CD4-positive, alpha-beta T cell (primary cell): Measurements from ENCODE around the gene GDAP1L1. TPM values are rescaled to one million over a fixed set of nuclear protein-coding genes. Genes with fewer than 3 reads are reported as not detected.

Source experiments
- ATAC-seq: fragments of 200-7000 bp; cut with Tn5 transposase; one replicate; pipeline ENCODE4 v1.10.0; 2022; ENCODE audit warnings: mild to moderate bottlenecking; ENCODE audit not compliant: poor library complexity
- CTCF ChIA-PET: fragments of 350-600 bp; sonication (Branson Sonifier 250); formaldehyde crosslinking; loops from one replicate; lab custom pipeline; 2021; ENCODE audit warnings: antibody characterized with exemption, inconsistent platforms; lab: Charles Lee
- POLR2A ChIA-PET: fragments of 350-600 bp; sonication (Branson Sonifier 250); formaldehyde crosslinking; loops from one replicate; lab custom pipeline; 2021; ENCODE audit warnings: antibody characterized with exemption, inconsistent platforms; lab: Charles Lee
- DNase-seq, 14 experiments: peaks; one replicate each; pipeline ENCODE4 v3.0.0-alpha.2; 2013 to 2020; ENCODE audit warnings: mixed read lengths in 2 of 14
- H3K27ac ChIP-seq, 2 donors: one replicate each; pipeline versions ENCODE4 v1.5.1 to v1.7.0; 2013; ENCODE audit warnings: low read length in 2 of 2, low read depth in 1 of 2, mild to moderate bottlenecking in 1 of 2
- H3K27me3 ChIP-seq, 2 experiments: 1 replicate in 1 of 2; 2 replicates in 1 of 2; pipeline versions ENCODE4 v1.6.1 to v1.7.0; 2013; ENCODE audit warnings: low read length in 2 of 2, control low read depth in 1 of 2, mild to moderate bottlenecking in 1 of 2, moderate library complexity in 1 of 2; ENCODE audit not compliant: insufficient read depth in 2 of 2, control insufficient read depth in 1 of 2
- H3K36me3 ChIP-seq: one replicate; pipeline ENCODE4 v1.6.1; 2013; ENCODE audit warnings: low read length, control low read depth; ENCODE audit not compliant: insufficient read depth
- H3K4me1 ChIP-seq: one replicate; pipeline ENCODE4 v1.6.1; 2013; ENCODE audit warnings: low read length, control low read depth; ENCODE audit not compliant: insufficient read depth
- H3K4me3 ChIP-seq: one replicate; pipeline ENCODE4 v1.5.1; 2013; ENCODE audit warnings: mild to moderate bottlenecking, low read length, moderate library complexity
- H3K9me3 ChIP-seq, 2 experiments: 1 replicate in 1 of 2; 2 replicates in 1 of 2; pipeline versions ENCODE4 v1.6.1 to v1.7.0; 2013; ENCODE audit warnings: low read length in 2 of 2, mild to moderate bottlenecking in 2 of 2, control low read depth in 1 of 2, moderate library complexity in 1 of 2; ENCODE audit not compliant: control insufficient read depth in 1 of 2, insufficient read depth in 1 of 2
- H3K27ac Mint-ChIP-seq: one replicate; pipeline ENCODE4 v1.8.0; 2020; ENCODE audit warnings: mixed read lengths
- H3K27me3 Mint-ChIP-seq: one replicate; pipeline ENCODE4 v1.8.0; 2021; ENCODE audit warnings: mixed read lengths
- H3K36me3 Mint-ChIP-seq: one replicate; pipeline ENCODE4 v1.8.0; 2021; ENCODE audit warnings: low read depth, mixed read lengths
- H3K4me1 Mint-ChIP-seq: one replicate; pipeline ENCODE4 v1.8.0; 2021; ENCODE audit warnings: low read depth, mixed read lengths
- H3K4me3 Mint-ChIP-seq: one replicate; pipeline ENCODE4 v1.8.0; 2020; ENCODE audit warnings: mild to moderate bottlenecking, mixed read lengths
- H3K9me3 Mint-ChIP-seq: one replicate; pipeline ENCODE4 v1.8.0; 2020; ENCODE audit warnings: mixed read lengths
- intact Hi-C, 2 experiments: fragments of 100-400 bp; cut with DNase I in 1 of 2; cut with micrococcal nuclease in 1 of 2; formaldehyde crosslinking; loops; one replicate each; pipeline versions ENCODE4 v1.15.1 to v1.9.0; 2023 to 2025; cut with DNase I, micrococcal nuclease
- total RNA-seq, 174 experiments: library from RNA in 2 of 174; stranded (reverse) in 2 of 174; gene quantifications; one replicate each; pipeline ENCODE4 v1.2.3 and lab custom pipeline; 2021 to 2026
- TF ChIP-seq, protein P1 (sequence below): fragments of 200-600 bp; IDR thresholded peaks from one replicate; pipeline ENCODE4 v1.8.0; 2022; ENCODE audit warnings: antibody characterized with exemption, mild to moderate bottlenecking

The GDAP1L1 gene
- total RNA-seq, 2 experiments from 2014 or later: not detected

GRCh38 chr20:44217342-44218092, 29.6 kb upstream of the GDAP1L1 start:
- peak; percentile 49 for ATAC-seq
- Histone ChIP-seq H3K4me1 (peaks cover 46% of the 10 kb centered on the region), H3K27ac (peak overlapping the region; percentile 62 to 71), H3K27me3 (no peaks in the 10 kb centered on the region), H3K36me3 (peaks cover 4% of the 10 kb centered on the region), H3K9me3 (no peaks in the 10 kb centered on the region), H3K4me3 (peak overlapping the region; percentile 41)
- Mint-ChIP-seq H3K27ac (peak overlapping the region; percentile 91), H3K4me1 (peaks cover 60% of the 10 kb centered on the region), H3K36me3 (peaks cover 10% of the 10 kb centered on the region), H3K27me3 (no peaks in the 10 kb centered on the region), H3K9me3 (no peaks in the 10 kb centered on the region), H3K4me3 (peak overlapping the region; percentile 80)
- peak; percentile 51 to 87 (median 63) for DNase-seq
- CTCF ChIA-PET: interaction anchor here (0.5 to 8.5 kb wide), 18 partner anchors 10 to 466 kb away, joined by 3 to 241 read pairs (median 3); partner anchors contain the start of genes FITM2 and TTPAL
- intact Hi-C loops: loop anchor here (1.0 to 10.0 kb wide), 12 partner anchors 55 to 650 kb away; partner anchors contain the start of genes FITM2 (in 2 of the 2), IFT52 (in 1 of the 2) and SERINC3 (in 1 of the 2)
- TF ChIP-seq, protein P1, sequence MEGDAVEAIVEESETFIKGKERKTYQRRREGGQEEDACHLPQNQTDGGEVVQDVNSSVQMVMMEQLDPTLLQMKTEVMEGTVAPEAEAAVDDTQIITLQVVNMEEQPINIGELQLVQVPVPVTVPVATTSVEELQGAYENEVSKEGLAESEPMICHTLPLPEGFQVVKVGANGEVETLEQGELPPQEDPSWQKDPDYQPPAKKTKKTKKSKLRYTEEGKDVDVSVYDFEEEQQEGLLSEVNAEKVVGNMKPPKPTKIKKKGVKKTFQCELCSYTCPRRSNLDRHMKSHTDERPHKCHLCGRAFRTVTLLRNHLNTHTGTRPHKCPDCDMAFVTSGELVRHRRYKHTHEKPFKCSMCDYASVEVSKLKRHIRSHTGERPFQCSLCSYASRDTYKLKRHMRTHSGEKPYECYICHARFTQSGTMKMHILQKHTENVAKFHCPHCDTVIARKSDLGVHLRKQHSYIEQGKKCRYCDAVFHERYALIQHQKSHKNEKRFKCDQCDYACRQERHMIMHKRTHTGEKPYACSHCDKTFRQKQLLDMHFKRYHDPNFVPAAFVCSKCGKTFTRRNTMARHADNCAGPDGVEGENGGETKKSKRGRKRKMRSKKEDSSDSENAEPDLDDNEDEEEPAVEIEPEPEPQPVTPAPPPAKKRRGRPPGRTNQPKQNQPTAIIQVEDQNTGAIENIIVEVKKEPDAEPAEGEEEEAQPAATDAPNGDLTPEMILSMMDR: peak; percentile 98
- POLR2A ChIA-PET: interaction anchor here (0.7 to 7.7 kb wide), 11 partner anchors 7 to 671 kb away, joined by 3 to 155 read pairs (median 4); partner anchors contain the start of genes FITM2, OSER1, SERINC3 and YWHAB

DNA sequence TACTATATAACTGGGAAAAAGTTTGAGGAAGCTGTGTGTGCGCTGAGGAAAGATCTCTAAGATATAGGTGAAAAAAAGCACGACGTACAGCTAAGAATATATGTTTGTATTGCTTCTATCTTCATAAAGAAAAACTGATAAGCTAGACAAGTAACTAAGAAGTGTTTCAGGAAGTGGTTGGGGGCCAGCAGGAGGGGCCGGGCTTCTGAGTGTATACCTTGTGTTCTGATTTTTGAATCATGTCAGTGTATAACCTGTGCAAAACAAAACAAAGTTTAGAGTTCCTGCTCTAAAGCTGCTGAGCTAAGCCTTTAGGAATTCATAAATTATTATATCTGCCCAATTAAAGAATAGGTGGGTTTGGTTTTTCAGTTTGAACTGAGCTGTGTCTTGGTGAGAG, 28.7 kb upstream of the GDAP1L1 start:
- Histone ChIP-seq H3K27me3 (no peaks in the 10 kb centered on the region), H3K4me1 (peaks cover 46% of the 10 kb centered on the region), H3K27ac (peak overlapping the region; percentile 62 to 71), H3K4me3 (peak overlapping the region; percentile 41), H3K9me3 (no peaks in the 10 kb centered on the region), H3K36me3 (peaks cover 4% of the 10 kb centered on the region)
- peak in 13 of 14 experiments; percentile 44 to 77 (median 62) for DNase-seq
- peak; percentile 69 for ATAC-seq
- intact Hi-C loops: loop anchor here (5.0 to 10.0 kb wide), 4 partner anchors 306 to 649 kb away; partner anchors contain the start of genes IFT52 (in 1 of the 2) and SERINC3 (in 1 of the 2)
- Mint-ChIP-seq H3K9me3 (no peaks in the 10 kb centered on the region), H3K4me1 (peaks cover 68% of the 10 kb centered on the region), H3K27ac (peak overlapping the region; percentile 91), H3K4me3 (peak overlapping the region; percentile 80), H3K27me3 (no peaks in the 10 kb centered on the region), H3K36me3 (peaks cover 10% of the 10 kb centered on the region)
- ChIA-PET CTCF (interaction anchor here (0.7 to 8.5 kb wide), 10 partner anchors 11 to 392 kb away, joined by 3 to 241 read pairs (median 6); partner anchors contain the start of gene FITM2), POLR2A (interaction anchor here (0.7 to 7.7 kb wide), 16 partner anchors 8 to 671 kb away, joined by 3 to 155 read pairs (median 4); partner anchors contain the start of genes FITM2, GDAP1L1, OSER1 and SERINC3)
- TF ChIP-seq, protein P1: no peak

DNA sequence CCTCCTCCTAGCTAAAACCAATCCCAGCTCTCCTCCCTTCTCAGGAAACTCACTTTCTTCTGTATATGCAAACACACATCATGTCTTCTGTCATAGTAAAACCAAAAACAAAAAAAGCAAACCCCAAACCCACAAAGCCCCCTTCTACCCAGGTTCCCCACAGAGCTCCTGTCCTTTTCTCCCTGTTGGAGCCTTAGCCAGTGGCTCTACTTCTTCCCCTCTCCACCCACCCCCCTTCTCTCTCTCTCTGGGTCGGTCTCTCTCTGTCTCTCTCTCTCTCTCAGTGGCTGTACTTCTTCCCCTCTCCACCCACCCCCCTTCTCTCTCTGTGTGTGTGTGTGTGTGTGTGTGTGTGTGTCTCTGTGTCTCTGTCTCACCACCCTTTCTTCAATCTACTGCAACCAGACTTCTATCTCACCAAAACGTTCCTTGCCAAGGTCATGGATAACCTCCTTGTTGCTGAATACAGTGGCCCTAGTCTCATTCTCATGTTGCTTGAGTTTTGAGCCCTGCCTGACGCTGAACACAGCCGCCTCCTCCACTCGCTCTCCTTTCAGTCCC, 27.9 kb upstream of the GDAP1L1 start:
- Histone ChIP-seq H3K4me3 (peak overlapping the region; percentile 41), H3K9me3 (no peaks in the 10 kb centered on the region), H3K4me1 (peaks cover 46% of the 10 kb centered on the region), H3K27ac (peak overlapping the region; percentile 62 to 71), H3K27me3 (no peaks in the 10 kb centered on the region), H3K36me3 (peaks cover 4% of the 10 kb centered on the region)
- TF ChIP-seq, protein P1: no peak
- ChIA-PET POLR2A (interaction anchor here (0.7 to 7.7 kb wide), 13 partner anchors 9 to 666 kb away, joined by 3 to 155 read pairs (median 4); partner anchors contain the start of genes FITM2, GDAP1L1, OSER1 and SERINC3), CTCF (interaction anchor here (0.7 to 8.5 kb wide), 5 partner anchors 12 to 330 kb away, joined by 3 to 241 read pairs (median 9); partner anchors contain the start of gene FITM2)
- H3K9me3 Mint-ChIP-seq: no peaks in the 10 kb centered on the region
- DNase-seq (peak in 7 of 14 experiments; percentile 10 to 70 (median 37)), ATAC-seq (peak; percentile 9)
- no peaks in the 10 kb centered on the region for H3K27me3 Mint-ChIP-seq
- H3K36me3 Mint-ChIP-seq: peaks cover 10% of the 10 kb centered on the region
- peak overlapping the region; percentile 80 for H3K4me3 Mint-ChIP-seq
- peak overlapping the region; percentile 91 for H3K27ac Mint-ChIP-seq
- intact Hi-C loops: loop anchor here (5.0 to 10.0 kb wide), 4 partner anchors 306 to 648 kb away; partner anchors contain the start of genes IFT52 (in 1 of the 2) and SERINC3 (in 1 of the 2)
- H3K4me1 Mint-ChIP-seq: peaks cover 68% of the 10 kb centered on the region
